PC-9 (cell line): ENCODE measurements around the gene OR51B5. TPM values are rescaled to one million over a fixed set of nuclear protein-coding genes. Genes with fewer than 3 reads are reported as not detected.

Source experiments
- Bru-seq: library from RNA; stranded (reverse); fragments of 400-500 nt; gene quantifications from one replicate; lab custom pipeline; 2021; lab: Mats Ljungman, UMichigan
- BruChase-seq, 2 experiments: library from RNA; stranded (reverse); fragments of 400-500 nt; gene quantifications; one replicate each; lab custom pipeline; 2021; lab: Mats Ljungman, UMichigan
- BruUV-seq: library from RNA; stranded (reverse); fragments of 400-500 nt; replicated peaks from 2 replicates; lab custom pipeline; 2021; lab: Mats Ljungman, UMichigan
- CTCF ChIA-PET: fragments of 300-600 bp; sonication (Branson Sonifier 250); formaldehyde crosslinking; loops from one replicate; lab custom pipeline; 2022; ENCODE audit warnings: antibody characterized with exemption; lab: Charles Lee
- POLR2A ChIA-PET: fragments of 300-600 bp; sonication (Branson Sonifier 250); formaldehyde crosslinking; loops from one replicate; lab custom pipeline; 2022; ENCODE audit warnings: antibody characterized with exemption; ENCODE audit not compliant: unreplicated experiment; lab: Charles Lee
- DNase-seq, 2 experiments: peaks; one replicate each; pipeline versions ENCODE4 v3.0.0 to v3.0.0-alpha.2; 2015 to 2022; ENCODE audit warnings: mixed read lengths in 1 of 2
- H2AFZ ChIP-seq: fragments of 200-600 bp; sonication (generic); 2 replicates; pipeline ENCODE4 v1.8.1; 2017; ENCODE audit warnings: antibody characterized with exemption
- H3F3A ChIP-seq: fragments of 200-600 bp; sonication (generic); 2 replicates; pipeline ENCODE4 v1.8.1; 2017; ENCODE audit warnings: antibody characterized with exemption, mild to moderate bottlenecking, low read depth; ENCODE audit not compliant: insufficient read depth
- H3K27ac ChIP-seq: fragments of 200-600 bp; sonication (generic); 2 replicates; pipeline ENCODE4 v1.6.1; 2016; ENCODE audit warnings: mixed run types
- H3K27me3 ChIP-seq: fragments of 200-600 bp; sonication (generic); 2 replicates; pipeline ENCODE4 v1.6.1; 2016; ENCODE audit warnings: low read depth, mixed run types; ENCODE audit not compliant: insufficient read depth
- H3K36me3 ChIP-seq: fragments of 200-600 bp; sonication (generic); 2 replicates; pipeline ENCODE4 v1.6.1; 2016; ENCODE audit warnings: low read depth, mixed run types
- H3K4me1 ChIP-seq: fragments of 200-600 bp; sonication (generic); replicated peaks from 2 replicates; pipeline ENCODE4 v1.6.1; 2016; ENCODE audit warnings: mixed run types; ENCODE audit not compliant: insufficient read depth
- H3K4me2 ChIP-seq: fragments of 200-600 bp; sonication (generic); 2 replicates; pipeline ENCODE4 v1.6.1; 2017; ENCODE audit warnings: mixed run types
- H3K4me3 ChIP-seq: fragments of 200-600 bp; sonication (generic); 2 replicates; pipeline ENCODE4 v1.6.1; 2016; ENCODE audit warnings: mixed run types
- H3K79me2 ChIP-seq: fragments of 200-600 bp; sonication (generic); 2 replicates; pipeline ENCODE4 v1.6.1; 2017; ENCODE audit warnings: low read depth, mixed run types
- H3K9me2 ChIP-seq: fragments of 200-600 bp; sonication (generic); 2 replicates; pipeline ENCODE4 v1.8.1; 2017; ENCODE audit warnings: mild to moderate bottlenecking; ENCODE audit not compliant: insufficient read depth
- H3K9me3 ChIP-seq: fragments of 200-600 bp; sonication (generic); 2 replicates; pipeline ENCODE4 v1.8.1; 2016; ENCODE audit warnings: low read depth; ENCODE audit not compliant: insufficient read depth
- H4K20me1 ChIP-seq: fragments of 200-600 bp; sonication (generic); 2 replicates; pipeline ENCODE4 v1.8.1; 2017; ENCODE audit not compliant: insufficient read depth
- EZH2 ChIP-seq: fragments of 200-600 bp; sonication (generic); IDR thresholded peaks from 2 replicates; pipeline ENCODE4 v1.8.0; 2017; ENCODE audit warnings: antibody characterized with exemption, low read depth
- intact Hi-C: fragments of 100-400 bp; cut with micrococcal nuclease; formaldehyde crosslinking; loops from one replicate; pipeline ENCODE4 v1.10.0; 2022; ENCODE audit not compliant: unreplicated experiment
- long read RNA-seq: library from polyadenylated mRNA; stranded (forward); transcript quantifications from one replicate; pipeline ENCODE4 v2.0.0, GENCODE V29; 2022
- total RNA-seq: library from RNA; stranded (reverse); gene quantifications from 2 replicates; pipeline ENCODE4 v1.2.3, GENCODE V29; 2021
- TF ChIP-seq, protein P1 (sequence below): fragments of 200-600 bp; sonication (generic); conservative IDR thresholded peaks from 2 replicates; pipeline ENCODE4 v1.6.1; 2017; ENCODE audit warnings: mixed run types, antibody characterized with exemption, mild to moderate bottlenecking, moderate library complexity

OR51B5 gene, protein sequence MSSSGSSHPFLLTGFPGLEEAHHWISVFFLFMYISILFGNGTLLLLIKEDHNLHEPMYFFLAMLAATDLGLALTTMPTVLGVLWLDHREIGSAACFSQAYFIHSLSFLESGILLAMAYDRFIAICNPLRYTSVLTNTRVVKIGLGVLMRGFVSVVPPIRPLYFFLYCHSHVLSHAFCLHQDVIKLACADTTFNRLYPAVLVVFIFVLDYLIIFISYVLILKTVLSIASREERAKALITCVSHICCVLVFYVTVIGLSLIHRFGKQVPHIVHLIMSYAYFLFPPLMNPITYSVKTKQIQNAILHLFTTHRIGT
- 1.2 and 2.7 TPM in 2 replicates for total RNA-seq
- percentile 37 among the genes with signal in this experiment for Bru-seq, nascent RNA
- BruChase-seq, experiment 1, labeled RNA remaining after a 2-hour chase = percentile 42 among the genes with signal in this experiment
- BruChase-seq, experiment 2, labeled RNA remaining after a 6-hour chase = percentile 31 among the genes with signal in this experiment
- long read RNA-seq, partial matches to known transcripts = 0 of 3 reads
- long read RNA-seq, other reads (novel, unspliced or antisense) = 3 of 3 reads

DNA sequence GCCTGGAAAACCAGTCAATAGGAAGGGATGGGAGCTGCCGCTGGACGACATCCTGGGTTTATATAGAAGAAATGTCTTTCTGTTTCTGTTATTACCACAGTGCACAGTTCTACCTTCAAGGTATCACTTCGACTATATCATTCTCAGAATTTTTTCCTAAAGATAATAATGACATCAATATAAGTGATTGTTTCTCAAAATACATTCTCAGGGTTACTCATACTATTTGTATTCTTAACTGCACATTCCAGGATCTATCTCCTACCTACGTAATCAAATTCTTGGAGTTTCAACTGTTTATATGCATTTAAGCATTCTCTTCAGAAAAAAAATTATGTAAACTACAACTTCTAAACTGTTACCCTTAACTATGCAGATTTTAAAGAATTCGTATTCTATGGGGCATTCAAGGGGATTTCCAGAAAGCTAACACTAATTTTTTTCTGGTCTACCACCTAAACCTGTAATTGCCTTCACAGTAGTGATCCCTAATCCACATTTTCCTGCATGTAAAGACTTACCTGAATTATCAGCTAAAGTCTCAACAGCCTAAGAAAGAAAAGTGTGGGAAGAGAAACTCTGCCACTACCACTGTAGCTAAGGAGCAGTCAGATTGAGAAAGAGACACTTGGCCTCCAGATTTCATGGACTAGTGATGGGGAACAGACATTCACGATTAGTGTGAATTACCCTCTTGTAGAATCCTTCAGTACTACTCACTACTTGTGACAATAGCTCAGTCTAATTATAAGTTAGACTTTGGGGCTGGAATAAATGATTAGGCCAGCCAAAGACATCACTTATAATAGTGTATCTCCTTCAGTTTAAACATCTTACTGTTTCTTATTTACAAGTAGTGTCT lies at the start of gene OR51B5:
Gene OR51B5, minus strand, starts transcription at position 51 of the 862 bp plus-strand sequence. Its CDS starts 0 bp downstream, at position 51.
- Histone ChIP-seq H3K9me3 (no peaks in the 10 kb centered on the region), H3K9me2 (no peaks in the 10 kb centered on the region), H3K79me2 (no peaks in the 10 kb centered on the region), H3K4me3 (no peak within 1 kb of the TSS), H3F3A (no peaks in the 10 kb centered on the region), H3K27ac (no peak within 1 kb of the TSS), H4K20me1 (no peaks in the 10 kb centered on the region), H2AFZ (no peak within 1 kb of the TSS), H3K4me1 (no peaks in the 10 kb centered on the region), H3K4me2 (no peak within 1 kb of the TSS), H3K36me3 (no peaks in the 10 kb centered on the region), H3K27me3 (no peaks in the 10 kb centered on the region)
- no peak for DNase-seq
- POLR2A ChIA-PET = no interaction called here
- CTCF ChIA-PET = no interaction called here
- TF ChIP-seq, protein P1, sequence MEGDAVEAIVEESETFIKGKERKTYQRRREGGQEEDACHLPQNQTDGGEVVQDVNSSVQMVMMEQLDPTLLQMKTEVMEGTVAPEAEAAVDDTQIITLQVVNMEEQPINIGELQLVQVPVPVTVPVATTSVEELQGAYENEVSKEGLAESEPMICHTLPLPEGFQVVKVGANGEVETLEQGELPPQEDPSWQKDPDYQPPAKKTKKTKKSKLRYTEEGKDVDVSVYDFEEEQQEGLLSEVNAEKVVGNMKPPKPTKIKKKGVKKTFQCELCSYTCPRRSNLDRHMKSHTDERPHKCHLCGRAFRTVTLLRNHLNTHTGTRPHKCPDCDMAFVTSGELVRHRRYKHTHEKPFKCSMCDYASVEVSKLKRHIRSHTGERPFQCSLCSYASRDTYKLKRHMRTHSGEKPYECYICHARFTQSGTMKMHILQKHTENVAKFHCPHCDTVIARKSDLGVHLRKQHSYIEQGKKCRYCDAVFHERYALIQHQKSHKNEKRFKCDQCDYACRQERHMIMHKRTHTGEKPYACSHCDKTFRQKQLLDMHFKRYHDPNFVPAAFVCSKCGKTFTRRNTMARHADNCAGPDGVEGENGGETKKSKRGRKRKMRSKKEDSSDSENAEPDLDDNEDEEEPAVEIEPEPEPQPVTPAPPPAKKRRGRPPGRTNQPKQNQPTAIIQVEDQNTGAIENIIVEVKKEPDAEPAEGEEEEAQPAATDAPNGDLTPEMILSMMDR = no peak
- TF ChIP-seq EZH2 = no peak
- intact Hi-C loops = no loop called here
- no TSS peak for BruUV-seq

DNA sequence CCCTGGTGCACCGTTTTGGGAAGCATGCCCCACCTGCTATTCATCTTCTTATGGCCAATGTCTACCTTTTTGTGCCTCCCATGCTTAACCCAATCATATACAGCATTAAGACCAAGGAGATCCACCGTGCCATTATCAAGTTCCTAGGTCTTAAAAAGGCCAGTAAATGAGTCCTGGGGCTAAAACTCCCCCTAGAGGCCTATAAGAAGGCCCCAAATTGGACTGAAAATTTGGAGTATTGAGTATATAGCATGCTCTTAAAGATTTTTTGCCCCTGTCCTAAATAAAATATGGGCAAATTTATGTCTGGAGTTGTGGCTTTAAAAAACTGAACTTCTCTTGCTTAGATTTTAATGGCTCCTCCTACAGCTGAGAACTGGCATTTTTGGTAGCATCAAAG lies 46.9 kb upstream of the OR51B5 start:
- Histone ChIP-seq H3K9me3 (no peaks in the 10 kb centered on the region), H3K9me2 (no peaks in the 10 kb centered on the region), H3K4me1 (no peaks in the 10 kb centered on the region), H3K27ac (no peak overlapping the region), H4K20me1 (no peaks in the 10 kb centered on the region), H3K4me3 (no peak overlapping the region), H3K4me2 (no peak overlapping the region), H3F3A (no peaks in the 10 kb centered on the region), H3K36me3 (no peaks in the 10 kb centered on the region), H2AFZ (no peak overlapping the region), H3K27me3 (no peaks in the 10 kb centered on the region), H3K79me2 (no peaks in the 10 kb centered on the region)
- POLR2A ChIA-PET = no interaction called here
- intact Hi-C loops = no loop called here
- CTCF ChIA-PET = no interaction called here
- no TSS peak for BruUV-seq
- DNase-seq = no peak
- no peak for TF ChIP-seq EZH2
- TF ChIP-seq, protein P1 = no peak

DNA sequence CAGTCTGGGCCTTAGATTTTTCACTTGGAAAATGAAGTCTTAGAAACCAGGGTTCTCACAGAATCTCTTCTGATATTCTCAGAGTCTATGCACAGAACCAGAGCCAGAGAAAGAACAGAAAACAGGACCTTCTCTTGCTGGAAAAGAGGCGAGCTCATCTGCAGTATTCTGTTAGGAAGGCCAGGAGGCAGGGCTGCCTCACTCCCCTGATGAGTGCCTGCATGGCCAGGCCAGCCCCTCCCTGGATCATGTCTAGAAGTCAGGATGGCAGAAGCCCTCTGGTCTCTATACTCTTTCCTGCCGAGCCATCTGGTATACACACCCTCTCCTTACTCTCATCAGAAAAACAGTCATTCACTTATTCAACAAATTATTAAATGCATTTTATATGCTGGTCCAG lies 41.0 kb upstream of the OR51B5 start:
- no peak for DNase-seq
- H3K27me3 ChIP-seq = no peaks in the 10 kb centered on the region
- no peaks in the 10 kb centered on the region for H4K20me1 ChIP-seq
- no peak overlapping the region for H2AFZ ChIP-seq
- H3K9me3 ChIP-seq = no peaks in the 10 kb centered on the region
- intact Hi-C loops = loop anchor here (5.0 kb wide), 1 partner anchor 757 kb away; no protein-coding TSS in a partner anchor
- BruUV-seq = no TSS peak
- no peaks in the 10 kb centered on the region for H3F3A ChIP-seq
- no peaks in the 10 kb centered on the region for H3K79me2 ChIP-seq
- no peak overlapping the region for H3K4me2 ChIP-seq
- CTCF ChIA-PET = no interaction called here
- no peak overlapping the region for H3K4me3 ChIP-seq
- no peaks in the 10 kb centered on the region for H3K4me1 ChIP-seq
- TF ChIP-seq, protein P1 = no peak
- TF ChIP-seq EZH2 = no peak
- H3K36me3 ChIP-seq = no peaks in the 10 kb centered on the region
- no peak overlapping the region for H3K27ac ChIP-seq
- POLR2A ChIA-PET = no interaction called here
- H3K9me2 ChIP-seq = no peaks in the 10 kb centered on the region
